ENCODE results near the gene CRTC1. TPM values are rescaled to one million over a fixed set of nuclear protein-coding genes. Genes with fewer than 3 reads are reported as not detected.

Gene CRTC1
- total RNA-seq, 4 donors from 2014 or later = 2.4 to 17.5 (median 6.7) TPM

- Histone ChIP-seq H3K36me3 (no peaks in the 10 kb centered on the region), H3K9me3 (no peaks in the 10 kb centered on the region), H3K4me3 (no peak overlapping the region), H3K27me3 (no peaks in the 10 kb centered on the region), H3K27ac (no peak overlapping the region), H3K4me1 (no peaks in the 10 kb centered on the region)
- TF ChIP-seq POLR2A (IDR thresholded peaks at IDR 0.05) (no peak), CTCF (IDR thresholded peaks at IDR 0.05) (no peak)
- no peak for DNase-seq
- intact Hi-C loops (cut with DNase I; ENCODE audit: low total_unique reads) = no loop called here
Observed at GRCh38 chr19:18817574-18817973, 134.1 kb downstream of the CRTC1 start.

GRCh38 chr19:18828786-18829185 lies 145.3 kb downstream of the CRTC1 start:
- Histone ChIP-seq H3K27ac (no peak overlapping the region), H3K27me3 (no peaks in the 10 kb centered on the region), H3K4me1 (no peaks in the 10 kb centered on the region), H3K4me3 (no peak overlapping the region), H3K9me3 (no peaks in the 10 kb centered on the region), H3K36me3 (no peaks in the 10 kb centered on the region)
- no peak for TF ChIP-seq POLR2A (IDR thresholded peaks at IDR 0.05)
- TF ChIP-seq CTCF (IDR thresholded peaks at IDR 0.05) = no peak
- no peak for DNase-seq
- intact Hi-C loops (cut with DNase I; ENCODE audit: low total_unique reads) = no loop called here

DNA sequence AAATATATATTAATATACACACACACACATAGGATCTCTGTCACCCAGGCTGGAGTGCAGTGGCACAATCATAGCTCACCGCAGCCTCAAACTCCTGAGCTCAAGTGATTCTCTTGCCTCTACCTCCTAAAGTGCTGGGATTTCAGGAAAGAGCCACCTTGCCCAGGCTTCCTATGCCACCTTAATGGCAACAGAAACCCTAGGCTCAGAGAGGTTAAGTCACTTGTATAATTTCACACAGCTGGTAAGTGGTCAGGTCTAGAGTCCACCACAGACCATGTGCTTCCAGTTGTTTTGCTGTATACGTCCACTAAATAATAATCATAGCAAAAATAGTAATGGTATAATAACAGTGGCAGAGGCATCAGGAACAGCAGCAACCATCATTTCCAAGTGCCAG lies 147.0 kb downstream of the CRTC1 start:
- no peak overlapping the region for H3K27ac ChIP-seq
- H3K4me3 ChIP-seq = no peak overlapping the region
- H3K27me3 ChIP-seq = no peaks in the 10 kb centered on the region
- no peak for DNase-seq
- intact Hi-C loops (cut with DNase I; ENCODE audit: low total_unique reads) = no loop called here
- TF ChIP-seq POLR2A (IDR thresholded peaks at IDR 0.05) = no peak
- no peak for TF ChIP-seq CTCF (IDR thresholded peaks at IDR 0.05)
- no peaks in the 10 kb centered on the region for H3K36me3 ChIP-seq
- no peaks in the 10 kb centered on the region for H3K9me3 ChIP-seq
- H3K4me1 ChIP-seq = peaks cover 0 to 6% of the 10 kb centered on the region in 2 donors

DNA sequence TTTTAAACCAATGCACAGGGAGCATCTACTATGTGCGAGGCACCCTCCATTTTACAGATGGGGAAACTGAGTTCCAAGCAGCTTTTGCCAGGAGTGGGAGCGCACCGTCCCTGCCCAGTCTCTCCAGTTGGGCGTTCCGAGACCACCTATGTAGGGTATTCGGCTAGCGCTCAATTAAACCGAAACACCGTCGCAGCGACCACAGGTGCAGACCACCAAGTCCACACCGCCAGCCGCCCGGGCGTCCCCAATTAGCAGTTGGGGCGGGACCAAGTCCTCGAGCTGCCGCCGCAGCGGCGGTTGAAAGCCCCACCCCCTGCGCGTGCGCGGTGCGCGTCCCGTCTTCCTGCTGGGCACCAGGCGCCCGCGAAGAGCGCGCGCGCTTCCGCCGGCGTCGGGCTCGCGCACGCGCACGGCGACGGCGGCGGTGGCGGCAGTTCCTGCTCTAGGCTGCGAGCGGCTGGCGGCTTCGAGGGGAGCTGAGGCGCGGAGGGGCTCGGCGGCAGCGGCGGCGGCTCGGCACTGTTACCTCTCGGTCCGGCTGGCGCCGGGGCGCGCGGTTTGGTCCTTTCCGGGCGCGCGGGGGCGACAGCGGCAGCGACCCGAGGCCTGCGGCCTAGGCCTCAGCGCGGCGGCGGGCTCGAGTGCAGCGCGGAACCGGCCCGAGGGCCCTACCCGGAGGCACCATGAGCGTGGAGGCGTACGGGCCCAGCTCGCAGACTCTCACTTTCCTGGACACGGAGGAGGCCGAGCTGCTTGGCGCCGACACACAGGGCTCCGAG lies 148.2 kb downstream of the CRTC1 start, which contains the start of gene UPF1:
TSS of gene UPF1 (plus strand) at position 436 of the 782 bp plus-strand sequence. CDS start at position 687, 251 bp downstream.
- peak; percentile 90 to 95 for DNase-seq
- intact Hi-C loops (cut with DNase I; ENCODE audit: low total_unique reads) = no loop called here
- no peaks in the 10 kb centered on the region for H3K9me3 ChIP-seq
- peak within 1 kb of the TSS; percentile 52 to 70 for H3K4me3 ChIP-seq
- no peaks in the 10 kb centered on the region for H3K27me3 ChIP-seq
- no peaks in the 10 kb centered on the region for H3K36me3 ChIP-seq
- H3K27ac ChIP-seq = peak within 1 kb of the TSS; percentile 76 to 78
- TF ChIP-seq POLR2A (IDR thresholded peaks at IDR 0.05) = peak; percentile 23 to 87
- peak in 3 of 4 experiments; percentile 14 to 35 (median 20) for TF ChIP-seq CTCF (IDR thresholded peaks at IDR 0.05)
- peaks cover 0 to 6% of the 10 kb centered on the region in 2 donors for H3K4me1 ChIP-seq

Other genes with a start within 250 kb of the CRTC1 start
- gene ISYNA1, start 245.5 kb upstream of the CRTC1 start, total RNA-seq = 100 to 1,000 TPM in 2 of 4 donors, 10 to 100 TPM in 2; 56.8 to 152 (median 106) TPM
- 10 to 100 TPM in 3 of 4 donors, 1 to 10 TPM in 1; 4.1 to 43.5 (median 21.7) TPM for gene ELL, start 161.6 kb upstream of the CRTC1 start, total RNA-seq
- gene FKBP8, start 140.1 kb upstream of the CRTC1 start, total RNA-seq = 100 to 1,000 TPM; 139 to 273 (median 205) TPM
- 100 to 1,000 TPM in 1 of 4 donors, 10 to 100 TPM in 3; 30.3 to 113 (median 82.5) TPM for gene KXD1, start 125.8 kb upstream of the CRTC1 start, total RNA-seq
- 1,000 to 10,000 TPM in 2 of 4 donors, 100 to 1,000 TPM in 2; 295 to 1,369 (median 721) TPM for gene UBA52, start 111.8 kb upstream of the CRTC1 start, total RNA-seq
- 100 to 1,000 TPM in 1 of 4 donors, 10 to 100 TPM in 3; 29.7 to 295 (median 74.2) TPM for gene REX1BD, start 94.9 kb upstream of the CRTC1 start, total RNA-seq
- under 1 TPM in 3 of 4 donors, not detected in 1; 0.26 to 0.69 (median 0.67) TPM for gene CRLF1, start 76.9 kb upstream of the CRTC1 start, total RNA-seq
- gene TMEM59L, start 70.8 kb upstream of the CRTC1 start, total RNA-seq = 1 to 10 TPM in 1 of 4 donors, under 1 TPM in 1, not detected in 2; 0.26 to 7.5 TPM
- 10 to 100 TPM in 1 of 4 donors, 1 to 10 TPM in 3; 3.8 to 22.2 (median 6.9) TPM for gene KLHL26, start 46.7 kb upstream of the CRTC1 start, total RNA-seq
- gene COMP, start 107.6 kb downstream of the CRTC1 start, total RNA-seq = under 1 TPM in 1 of 4 donors, not detected in 3; 0.76 TPM
- 100 to 1,000 TPM in 1 of 4 donors, 10 to 100 TPM in 3; 17.9 to 105 (median 43.7) TPM for gene UPF1, start 148.3 kb downstream of the CRTC1 start, total RNA-seq
- 1 to 10 TPM in 1 of 4 donors, under 1 TPM in 1, not detected in 2; 0.30 to 4.9 TPM for gene CERS1, start 212.5 kb downstream of the CRTC1 start, total RNA-seq
- 100 to 1,000 TPM in 2 of 4 donors, 10 to 100 TPM in 2; 93.7 to 190 (median 134) TPM for gene COPE, start 235.7 kb downstream of the CRTC1 start, total RNA-seq
- 10 to 100 TPM; 27.7 to 40.9 (median 31.4) TPM for gene DDX49, start 236.0 kb downstream of the CRTC1 start, total RNA-seq

Data from uterus (tissue), 4 donors.